Neural cell (in vitro differentiated cells): ENCODE results near the gene SEPTIN5. TPM values are rescaled to one million over a fixed set of nuclear protein-coding genes. Genes with fewer than 3 reads are reported as not detected.

Experiments used
- H2AFZ ChIP-seq: fragments of 200-600, 300-800 bp; sonication (generic), shearing (Covaris generic); 2 replicates; pipeline ENCODE4 v1.6.0; 2014; ENCODE audit warnings: low read depth, mild to moderate bottlenecking, antibody characterized with exemption, low read length, moderate library complexity
- H3F3A ChIP-seq: fragments of 200-600 bp; shearing (Covaris generic); 2 replicates; pipeline ENCODE4 v1.6.1; 2016; ENCODE audit warnings: mild to moderate bottlenecking, moderate library complexity, mixed read lengths, antibody characterized with exemption, low read length; ENCODE audit not compliant: insufficient read depth, poor library complexity, severe bottlenecking
- H3K27ac ChIP-seq: fragments of 200-600, 300-800 bp; sonication (generic), shearing (Covaris generic); 2 replicates; pipeline ENCODE4 v1.5.1; 2014; ENCODE audit warnings: mild to moderate bottlenecking, low read length, moderate library complexity
- H3K27me3 ChIP-seq: fragments of 300-800, 200-600 bp; sonication (generic), shearing (Covaris generic); 2 replicates; pipeline ENCODE4 v1.6.0; 2014; ENCODE audit warnings: mild to moderate bottlenecking, low read depth, low read length, moderate library complexity; ENCODE audit not compliant: insufficient read depth
- H3K36me3 ChIP-seq: fragments of 300-800, 200-600 bp; sonication (generic), shearing (Covaris generic); 2 replicates; pipeline ENCODE4 v1.5.1; 2014; ENCODE audit warnings: mild to moderate bottlenecking, antibody characterized with exemption, low read length, moderate library complexity; ENCODE audit not compliant: insufficient read depth
- H3K4me2 ChIP-seq: fragments of 300-800, 200-600 bp; sonication (generic), shearing (Covaris generic); 2 replicates; pipeline ENCODE4 v1.6.0; 2014; ENCODE audit warnings: mild to moderate bottlenecking, low read length
- H3K4me3 ChIP-seq: fragments of 300-800, 200-600 bp; sonication (generic), shearing (Covaris generic); 2 replicates; pipeline ENCODE4 v1.5.1; 2014; ENCODE audit warnings: mild to moderate bottlenecking, low read length, moderate library complexity
- H3K79me2 ChIP-seq: fragments of 200-600 bp; shearing (Covaris generic); replicated peaks from 2 replicates; pipeline ENCODE4 v1.6.0; 2014; ENCODE audit warnings: mild to moderate bottlenecking, low read length, moderate library complexity; ENCODE audit not compliant: insufficient read depth
- H3K9ac ChIP-seq: fragments of 300-800, 200-600 bp; sonication (generic), shearing (Covaris generic); 2 replicates; pipeline ENCODE4 v1.6.1; 2016; ENCODE audit warnings: mild to moderate bottlenecking, low read length, mixed read lengths
- H3K9me2 ChIP-seq: fragments of 200-600 bp; shearing (Covaris generic); 2 replicates; pipeline ENCODE4 v1.6.1; 2016; ENCODE audit warnings: mild to moderate bottlenecking, low read length, mixed read lengths; ENCODE audit not compliant: insufficient read depth
- H3K9me3 ChIP-seq: fragments of 200-600, 300-800 bp; sonication (generic), shearing (Covaris generic); 2 replicates; pipeline ENCODE4 v1.6.1; 2016; ENCODE audit warnings: mild to moderate bottlenecking, mixed run types, low read length, moderate library complexity, mixed read lengths
- H4K20me1 ChIP-seq: fragments of 200-600 bp; shearing (Covaris generic); 2 replicates; pipeline ENCODE4 v1.6.1; 2016; ENCODE audit warnings: mild to moderate bottlenecking, mixed run types; ENCODE audit not compliant: insufficient read depth
- CTCF ChIP-seq: fragments of 450-650 bp; IDR thresholded peaks from 2 replicates; pipeline ENCODE4 v1.5.1; 2014; ENCODE audit warnings: antibody characterized with exemption, mild to moderate bottlenecking, moderate library complexity; ENCODE audit not compliant: poor library complexity, severe bottlenecking
- EP300 ChIP-seq: fragments of 450-650 bp; conservative IDR thresholded peaks from 2 replicates; pipeline ENCODE4 v1.6.1; 2014; ENCODE audit warnings: antibody characterized with exemption, mild to moderate bottlenecking, moderate library complexity; ENCODE audit not compliant: poor library complexity, severe bottlenecking
- EZH2 ChIP-seq: fragments of 200-600, 300-800 bp; shearing (Covaris generic), sonication (generic); IDR thresholded peaks from 2 replicates; pipeline ENCODE4 v1.6.1; 2014; ENCODE audit warnings: antibody characterized with exemption, low read length, borderline replicate concordance, mild to moderate bottlenecking; ENCODE audit not compliant: insufficient read depth, poor library complexity, severe bottlenecking
- MXI1 ChIP-seq: fragments of 450-650 bp; conservative IDR thresholded peaks from 2 replicates; pipeline ENCODE4 v1.6.1; 2014; ENCODE audit warnings: antibody characterized with exemption, mild to moderate bottlenecking; ENCODE audit not compliant: poor library complexity, severe bottlenecking
- POLR2AphosphoS5 ChIP-seq: IDR thresholded peaks from 2 replicates; pipeline ENCODE4 v1.6.1; 2012
- RAD21 ChIP-seq: fragments of 450-650 bp; conservative IDR thresholded peaks from 2 replicates; pipeline ENCODE4 v1.6.1; 2014; ENCODE audit warnings: antibody characterized with exemption, mild to moderate bottlenecking, moderate library complexity
- SMC3 ChIP-seq: fragments of 450-650 bp; conservative IDR thresholded peaks from 2 replicates; pipeline ENCODE4 v1.6.1; 2014; ENCODE audit warnings: antibody characterized with exemption, mild to moderate bottlenecking, moderate library complexity; ENCODE audit not compliant: poor library complexity
- TAF1 ChIP-seq: IDR thresholded peaks from 2 replicates; pipeline ENCODE4 v1.6.1; 2012; ENCODE audit warnings: low read depth
- polyA plus RNA-seq: library from polyadenylated mRNA; depleted of rRNA; stranded (reverse); fragments of >200 nt; gene quantifications from 2 replicates; pipeline ENCODE4 v1.2.3, GENCODE V29; 2014
- TF ChIP-seq, protein P1 (sequence below): IDR thresholded peaks from 2 replicates; pipeline ENCODE4 v1.6.1; 2012; ENCODE audit warnings: borderline replicate concordance

SEPTIN5 gene
- polyA plus RNA-seq, 1 donor from 2014 or later = 166 TPM

- Histone ChIP-seq H3K9me2 (no peaks in the 10 kb centered on the region), H4K20me1 (no peaks in the 10 kb centered on the region), H2AFZ (no peak overlapping the region), H3F3A (no peaks in the 10 kb centered on the region), H3K9ac (no peak overlapping the region), H3K27me3 (no peaks in the 10 kb centered on the region), H3K4me3 (no peak overlapping the region), H3K27ac (no peak overlapping the region), H3K9me3 (no peaks in the 10 kb centered on the region), H3K4me2 (no peak overlapping the region), H3K36me3 (no peaks in the 10 kb centered on the region), H3K79me2 (no peaks in the 10 kb centered on the region)
- TF ChIP-seq EZH2 (no peak), EP300 (no peak), MXI1 (no peak), SMC3 (no peak), TAF1 (no peak), CTCF (no peak), POLR2AphosphoS5 (no peak), RAD21 (no peak)
- TF ChIP-seq, protein P1, sequence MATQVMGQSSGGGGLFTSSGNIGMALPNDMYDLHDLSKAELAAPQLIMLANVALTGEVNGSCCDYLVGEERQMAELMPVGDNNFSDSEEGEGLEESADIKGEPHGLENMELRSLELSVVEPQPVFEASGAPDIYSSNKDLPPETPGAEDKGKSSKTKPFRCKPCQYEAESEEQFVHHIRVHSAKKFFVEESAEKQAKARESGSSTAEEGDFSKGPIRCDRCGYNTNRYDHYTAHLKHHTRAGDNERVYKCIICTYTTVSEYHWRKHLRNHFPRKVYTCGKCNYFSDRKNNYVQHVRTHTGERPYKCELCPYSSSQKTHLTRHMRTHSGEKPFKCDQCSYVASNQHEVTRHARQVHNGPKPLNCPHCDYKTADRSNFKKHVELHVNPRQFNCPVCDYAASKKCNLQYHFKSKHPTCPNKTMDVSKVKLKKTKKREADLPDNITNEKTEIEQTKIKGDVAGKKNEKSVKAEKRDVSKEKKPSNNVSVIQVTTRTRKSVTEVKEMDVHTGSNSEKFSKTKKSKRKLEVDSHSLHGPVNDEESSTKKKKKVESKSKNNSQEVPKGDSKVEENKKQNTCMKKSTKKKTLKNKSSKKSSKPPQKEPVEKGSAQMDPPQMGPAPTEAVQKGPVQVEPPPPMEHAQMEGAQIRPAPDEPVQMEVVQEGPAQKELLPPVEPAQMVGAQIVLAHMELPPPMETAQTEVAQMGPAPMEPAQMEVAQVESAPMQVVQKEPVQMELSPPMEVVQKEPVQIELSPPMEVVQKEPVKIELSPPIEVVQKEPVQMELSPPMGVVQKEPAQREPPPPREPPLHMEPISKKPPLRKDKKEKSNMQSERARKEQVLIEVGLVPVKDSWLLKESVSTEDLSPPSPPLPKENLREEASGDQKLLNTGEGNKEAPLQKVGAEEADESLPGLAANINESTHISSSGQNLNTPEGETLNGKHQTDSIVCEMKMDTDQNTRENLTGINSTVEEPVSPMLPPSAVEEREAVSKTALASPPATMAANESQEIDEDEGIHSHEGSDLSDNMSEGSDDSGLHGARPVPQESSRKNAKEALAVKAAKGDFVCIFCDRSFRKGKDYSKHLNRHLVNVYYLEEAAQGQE = no peak
These were observed 22.5 kb upstream of the SEPTIN5 start for GRCh38 chr22:19691721-19692341.

DNA sequence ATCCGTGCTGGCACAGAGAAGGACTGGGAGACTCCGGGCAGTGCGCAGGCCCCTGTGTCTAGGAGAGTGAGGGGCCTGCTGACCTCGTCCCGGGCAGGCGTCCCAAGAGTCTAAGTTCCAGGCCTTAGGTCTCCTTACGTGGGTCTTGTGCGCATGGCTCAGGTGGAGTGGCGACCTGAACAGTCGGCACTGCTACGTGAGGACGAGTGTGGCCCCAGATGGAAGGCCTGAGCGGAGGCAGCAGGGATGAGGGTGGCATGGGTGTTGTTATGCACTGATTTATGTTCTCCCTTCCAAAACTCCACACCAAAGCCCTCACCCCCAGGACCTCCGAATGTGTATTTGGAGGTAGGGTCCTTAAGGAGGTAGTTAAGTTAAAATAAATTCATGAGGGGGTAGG is 20.7 kb upstream of the SEPTIN5 start:
- no peak overlapping the region for H3K9ac ChIP-seq
- no peak overlapping the region for H3K27ac ChIP-seq
- H3K9me3 ChIP-seq = no peaks in the 10 kb centered on the region
- H3K4me2 ChIP-seq = no peak overlapping the region
- no peak overlapping the region for H2AFZ ChIP-seq
- H3K9me2 ChIP-seq = no peaks in the 10 kb centered on the region
- H3K4me3 ChIP-seq = no peak overlapping the region
- no peaks in the 10 kb centered on the region for H3K36me3 ChIP-seq
- no peaks in the 10 kb centered on the region for H3F3A ChIP-seq
- H4K20me1 ChIP-seq = no peaks in the 10 kb centered on the region
- no peaks in the 10 kb centered on the region for H3K79me2 ChIP-seq
- TF ChIP-seq RAD21 (no peak), EP300 (no peak), SMC3 (no peak), TAF1 (no peak), MXI1 (no peak), CTCF (no peak), POLR2AphosphoS5 (no peak), EZH2 (no peak)
- TF ChIP-seq, protein P1 = no peak
- H3K27me3 ChIP-seq = no peaks in the 10 kb centered on the region
